ENCODE measurements around the gene PMPCA.

GRCh38 chr9:136410500-136411287 is at the start of gene PMPCA, which contains the start of gene ENTR1:
- TF ChIP-seq CTCF (conservative IDR thresholded peaks at IDR 0.05; ENCODE audit: low read length), result no peak
- no peak for TF ChIP-seq EZH2phosphoT487 (IDR thresholded peaks at IDR 0.05; ENCODE audit: borderline replicate concordance)

All from Loucy (cell line).